GM19193 (cell line): Measurements from ENCODE around the gene CASTOR1.

Experiments used
- POLR2A ChIP-seq: IDR thresholded peaks from 4 replicates; pipeline ENCODE4 v1.6.1; 2011; ENCODE audit not compliant: insufficient read depth, insufficient read length; ENCODE audit errors: extremely low read depth

Gene CASTOR1

DNA sequence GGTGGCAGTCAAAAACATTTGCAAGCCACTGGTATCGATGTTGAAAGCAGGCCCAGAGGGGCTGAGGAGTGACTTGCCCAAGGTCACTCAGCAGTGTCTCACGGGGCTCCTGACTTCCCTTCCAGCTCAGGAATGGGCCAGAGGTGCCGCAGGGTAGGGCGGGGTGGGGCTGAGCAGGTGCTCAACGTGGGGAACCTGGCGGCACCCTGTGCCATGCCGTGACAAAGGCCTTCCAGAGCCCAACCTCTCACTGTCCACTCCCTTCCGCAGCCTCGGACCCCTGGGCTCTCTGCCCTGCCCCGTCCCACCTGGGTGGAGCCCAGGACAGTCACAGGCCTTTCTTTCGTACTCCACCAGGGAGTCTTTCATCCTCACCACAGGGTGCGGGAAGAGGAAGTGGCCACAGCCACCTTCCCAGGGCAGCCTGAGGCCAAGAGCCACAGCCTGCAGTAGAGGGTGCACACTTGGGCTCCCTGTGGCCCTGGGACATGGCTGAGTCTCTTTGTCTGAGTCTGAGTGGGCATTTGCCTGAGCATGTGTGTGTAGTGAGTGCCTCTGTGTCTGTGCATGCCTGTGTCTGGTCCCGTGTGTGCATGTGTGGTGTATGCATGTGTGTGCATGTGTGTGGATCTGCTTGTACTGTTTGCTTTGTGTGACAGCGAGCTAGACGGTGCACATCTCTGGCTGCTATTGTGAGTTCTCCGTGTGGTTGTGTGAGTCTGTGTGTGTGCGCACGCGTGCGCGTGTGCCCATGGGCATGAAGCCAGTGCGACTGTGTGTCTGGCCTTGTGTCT lies 36.7 kb downstream of the CASTOR1 start:
- no peak for TF ChIP-seq POLR2A

DNA sequence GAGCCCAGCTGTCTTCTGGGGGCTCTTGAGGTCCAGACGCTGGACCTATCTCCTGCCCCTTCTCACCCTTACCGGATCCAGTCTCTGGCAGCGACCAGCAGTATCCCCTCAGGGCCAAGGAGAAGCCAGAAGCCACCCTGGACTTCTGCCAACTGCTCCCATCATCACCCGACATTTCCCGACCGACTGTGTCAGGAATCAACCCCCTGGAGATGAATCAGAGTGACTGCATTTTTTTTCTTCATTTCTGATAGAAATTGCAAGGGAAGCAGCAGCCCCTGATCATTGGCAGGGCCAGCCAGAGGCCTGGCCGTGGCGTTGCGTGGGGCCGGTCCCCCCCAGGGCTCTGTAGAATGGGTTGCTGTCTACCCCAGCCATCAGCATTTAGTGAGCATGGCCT lies 37.6 kb downstream of the CASTOR1 start:
- no peak for TF ChIP-seq POLR2A

DNA sequence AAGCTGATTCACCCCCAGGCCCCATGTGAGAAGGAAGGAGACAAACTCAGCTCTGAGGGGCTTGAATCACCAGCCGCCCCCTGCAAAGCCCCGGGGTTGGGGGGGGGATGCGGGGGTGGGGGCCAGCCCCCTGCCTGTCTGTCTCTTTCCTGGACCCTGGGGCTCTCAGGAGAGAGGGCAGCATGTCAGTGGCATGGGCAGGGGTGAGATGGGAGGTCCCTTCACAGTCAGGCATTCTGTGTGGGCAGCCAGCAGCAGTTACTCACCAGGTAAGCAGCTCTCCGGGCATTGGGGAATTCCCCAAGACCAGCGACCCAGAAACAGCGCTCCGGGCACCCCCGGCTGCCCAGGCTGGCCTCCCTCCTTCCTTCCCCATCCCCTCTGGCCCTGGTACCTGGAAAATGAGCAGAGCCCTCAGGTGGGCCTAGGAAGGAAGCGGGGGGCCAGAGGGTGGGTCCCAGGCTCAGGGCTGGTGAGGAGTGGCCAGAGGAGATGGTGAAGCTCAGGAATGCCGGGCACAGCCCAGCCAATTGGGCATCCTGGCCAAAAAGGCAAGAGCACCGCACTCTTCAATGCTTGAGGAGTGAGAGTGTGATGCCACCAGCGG lies 38.5 kb downstream of the CASTOR1 start:
- TF ChIP-seq POLR2A: no peak

DNA sequence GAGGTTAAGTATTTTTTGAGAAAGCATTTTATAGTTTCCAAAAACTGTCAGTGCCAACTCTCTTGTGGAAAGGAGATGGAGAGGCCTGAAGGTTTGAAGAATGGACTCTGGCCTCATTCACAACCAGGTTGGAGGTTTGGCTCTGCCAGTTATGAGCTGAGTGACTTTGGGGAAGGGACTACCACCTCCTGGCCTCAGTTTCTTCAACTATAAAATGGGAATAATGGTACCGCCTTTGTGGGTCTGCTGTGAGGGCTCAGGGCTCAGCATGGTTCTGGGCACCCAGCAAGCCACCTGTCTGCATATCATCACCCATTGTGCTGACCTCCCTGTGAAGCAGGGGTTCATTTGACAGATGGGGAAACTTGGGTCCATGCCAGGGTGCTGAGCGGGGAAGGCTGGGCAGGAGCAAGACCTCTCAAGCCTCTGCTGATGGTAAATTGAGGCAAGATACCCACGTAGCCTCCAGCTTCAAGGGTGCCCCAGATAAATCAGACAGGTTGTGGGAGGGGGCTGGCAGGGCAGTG lies 39.2 kb downstream of the CASTOR1 start:
- TF ChIP-seq POLR2A: no peak

DNA sequence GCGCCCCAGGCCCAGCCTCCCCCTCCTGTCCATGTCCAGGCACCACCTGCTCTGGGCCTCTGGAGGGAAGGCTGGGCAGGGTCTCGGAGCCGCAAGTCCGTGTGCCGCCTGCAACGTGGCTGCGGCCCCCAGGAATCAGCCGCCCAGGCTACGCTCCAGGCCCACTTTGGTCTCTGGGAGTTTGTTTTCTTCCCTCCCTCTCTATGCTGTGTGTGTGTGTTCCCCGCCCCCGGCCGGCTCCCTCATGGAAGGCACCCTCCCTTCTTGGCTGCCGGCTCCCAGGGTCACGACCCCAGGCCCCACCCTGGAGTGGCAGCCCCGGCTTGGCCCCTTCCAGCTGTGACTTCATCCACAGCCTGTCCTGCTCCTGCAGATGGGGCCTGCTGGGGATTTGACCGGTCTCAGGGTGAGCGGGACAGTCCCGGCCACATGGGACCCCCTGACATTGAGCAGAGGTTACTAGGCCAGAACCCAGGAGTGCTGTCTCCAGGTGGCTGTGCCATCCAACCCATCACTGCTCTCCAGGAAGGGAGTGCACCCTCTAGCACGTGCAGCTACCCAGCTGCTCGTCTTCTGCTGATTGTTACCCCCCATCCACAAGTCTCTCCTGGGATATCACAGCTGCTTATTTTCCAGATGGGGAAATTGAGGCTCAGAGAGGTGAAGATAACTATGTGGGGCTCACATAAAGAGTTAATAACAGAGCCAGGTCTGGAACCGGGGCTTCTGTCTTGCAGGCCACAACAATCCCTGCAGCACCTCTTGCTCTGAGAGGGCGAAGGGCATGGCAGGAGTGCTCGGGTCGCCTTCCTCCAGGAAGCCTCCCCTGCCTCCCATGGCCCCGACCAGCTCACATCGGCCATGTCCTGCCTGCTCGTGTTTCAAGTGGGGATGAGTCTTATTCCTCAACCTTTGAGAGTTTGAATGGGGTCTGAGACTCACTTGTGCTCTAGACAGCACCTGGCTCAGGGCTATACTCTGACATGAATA lies 40.0 kb downstream of the CASTOR1 start:
- no peak for TF ChIP-seq POLR2A

DNA sequence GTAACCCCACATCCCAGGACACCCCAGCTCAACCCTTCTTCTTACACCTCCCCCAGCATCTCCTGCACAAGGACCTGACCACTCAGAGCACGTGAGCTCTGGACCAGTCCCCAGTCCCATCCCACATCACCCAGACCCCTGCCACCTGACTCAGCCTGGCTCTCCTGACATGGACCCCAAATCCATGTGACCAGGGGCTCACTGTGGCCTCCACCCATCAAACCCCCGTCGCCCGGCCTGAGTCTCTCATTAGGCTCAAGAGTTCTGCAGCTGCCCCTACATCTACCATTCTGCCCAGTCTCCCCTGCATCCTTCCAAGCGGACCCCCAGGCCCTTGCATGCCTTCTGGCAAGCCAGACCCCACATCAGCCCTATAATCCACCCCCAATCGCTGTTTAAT lies 40.8 kb downstream of the CASTOR1 start:
- TF ChIP-seq POLR2A: no peak

DNA sequence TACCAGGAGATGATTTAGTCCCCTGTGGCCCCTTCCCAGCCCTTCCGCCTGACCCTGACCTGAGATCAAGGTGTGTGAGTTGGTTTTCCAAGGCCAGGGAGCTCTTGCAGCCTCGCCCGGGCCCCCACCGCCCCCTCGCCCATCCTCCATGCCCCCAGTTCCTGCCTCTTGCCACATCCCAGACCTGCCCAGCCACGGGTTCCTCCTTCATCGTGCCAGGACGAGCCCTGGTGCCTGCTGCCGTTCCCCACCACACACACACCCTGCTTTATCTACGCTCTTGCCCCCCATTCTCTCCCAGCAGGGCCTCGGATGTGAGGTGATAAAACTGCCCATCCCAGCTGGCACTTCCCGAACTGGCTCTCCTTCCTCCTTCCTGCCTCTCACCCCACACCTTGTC lies 41.3 kb downstream of the CASTOR1 start:
- TF ChIP-seq POLR2A: no peak

DNA sequence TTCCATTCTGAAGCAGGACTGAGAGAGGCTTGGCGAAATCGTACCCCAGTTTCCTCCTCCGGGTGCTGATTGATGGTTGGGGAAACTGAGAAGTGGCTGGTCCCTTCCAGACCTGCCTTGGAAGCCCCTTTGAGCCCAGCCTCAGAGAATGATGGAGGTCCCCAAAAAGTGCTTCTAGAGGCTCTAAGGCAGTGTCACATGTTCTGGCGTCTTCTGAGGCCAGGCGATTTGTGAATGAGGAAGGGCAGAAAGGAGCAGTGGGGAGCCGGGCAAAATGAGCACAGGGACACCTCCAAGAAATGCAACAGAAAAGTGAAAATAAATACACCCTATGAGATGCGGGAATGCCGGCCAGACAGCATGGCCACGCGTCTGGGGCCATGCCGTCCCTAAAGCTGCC lies 41.7 kb downstream of the CASTOR1 start:
- TF ChIP-seq POLR2A: no peak

DNA sequence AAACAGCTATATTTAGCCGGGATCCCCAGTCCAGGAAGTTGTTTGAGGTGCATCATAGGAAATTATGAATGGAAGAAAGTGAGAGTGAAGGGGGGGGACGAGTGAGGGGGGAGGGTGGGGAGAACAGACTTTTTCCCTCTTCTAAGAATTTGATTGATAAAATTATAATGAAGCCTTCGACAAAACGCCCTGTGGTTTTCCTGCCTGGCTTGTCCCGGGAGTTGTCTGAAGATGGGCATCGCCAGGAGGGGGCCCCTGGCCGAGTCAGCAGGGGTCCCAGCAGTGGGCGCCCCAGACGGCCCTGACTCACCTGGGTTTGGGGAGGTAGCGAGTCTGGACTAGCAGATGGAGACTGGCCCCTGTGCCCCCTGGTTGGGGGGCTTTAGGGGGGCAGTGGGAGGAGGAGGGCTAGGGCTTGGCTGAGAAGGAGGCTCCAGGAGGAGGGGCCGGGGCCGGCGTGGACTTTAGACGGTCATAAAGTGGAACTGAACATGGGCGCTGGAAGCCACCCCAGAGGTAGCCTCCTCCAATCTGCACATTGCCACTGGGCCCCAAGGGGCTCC lies 42.4 kb downstream of the CASTOR1 start:
- TF ChIP-seq POLR2A: no peak

DNA sequence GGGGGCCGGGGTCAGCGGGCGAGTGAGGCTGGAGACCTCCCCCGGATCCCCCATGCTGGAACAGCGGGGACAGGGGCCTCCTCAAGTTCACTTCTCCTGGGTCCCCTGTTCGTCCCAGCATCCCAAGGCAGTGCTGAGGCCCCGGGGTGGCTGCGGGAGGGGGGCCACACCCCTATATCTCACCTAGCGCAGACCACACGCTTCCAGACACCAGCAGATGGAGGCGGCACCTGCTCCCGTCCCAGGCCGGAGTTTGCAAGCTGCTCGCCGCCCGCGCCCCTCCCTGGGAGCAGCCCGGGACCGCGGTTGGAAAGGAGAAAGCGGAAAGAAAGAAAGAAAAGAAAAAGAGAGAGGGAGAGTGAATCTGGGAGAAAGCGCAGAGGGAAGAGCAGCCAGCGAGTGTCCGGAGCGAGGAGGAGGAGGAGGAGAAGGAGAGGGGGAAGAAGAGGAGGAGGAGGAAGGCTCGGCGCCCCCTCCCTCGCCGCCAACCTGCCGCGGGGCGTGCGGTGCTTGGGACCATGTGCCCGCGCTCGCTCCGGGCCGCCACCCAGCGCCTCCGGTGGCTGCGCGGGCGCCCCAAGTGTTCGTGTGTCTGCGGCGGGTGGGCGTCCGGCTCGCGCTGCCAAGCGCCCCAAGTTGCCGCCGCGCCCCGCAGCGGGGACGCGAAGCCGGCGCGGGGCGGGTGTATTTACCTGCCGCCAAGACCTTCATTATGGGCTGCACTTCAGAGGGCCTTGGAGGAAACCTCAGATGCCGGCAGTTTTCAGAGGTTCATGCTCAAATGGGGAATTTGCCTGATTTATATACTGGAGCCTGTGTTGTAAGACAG lies 43.1 kb downstream of the CASTOR1 start, which contains the start of gene LIF:
Gene LIF, minus strand, starts transcription at position 775 of the 829 bp plus-strand sequence. Its CDS starts 64 bp downstream, at position 711.
- TF ChIP-seq POLR2A: no peak

DNA sequence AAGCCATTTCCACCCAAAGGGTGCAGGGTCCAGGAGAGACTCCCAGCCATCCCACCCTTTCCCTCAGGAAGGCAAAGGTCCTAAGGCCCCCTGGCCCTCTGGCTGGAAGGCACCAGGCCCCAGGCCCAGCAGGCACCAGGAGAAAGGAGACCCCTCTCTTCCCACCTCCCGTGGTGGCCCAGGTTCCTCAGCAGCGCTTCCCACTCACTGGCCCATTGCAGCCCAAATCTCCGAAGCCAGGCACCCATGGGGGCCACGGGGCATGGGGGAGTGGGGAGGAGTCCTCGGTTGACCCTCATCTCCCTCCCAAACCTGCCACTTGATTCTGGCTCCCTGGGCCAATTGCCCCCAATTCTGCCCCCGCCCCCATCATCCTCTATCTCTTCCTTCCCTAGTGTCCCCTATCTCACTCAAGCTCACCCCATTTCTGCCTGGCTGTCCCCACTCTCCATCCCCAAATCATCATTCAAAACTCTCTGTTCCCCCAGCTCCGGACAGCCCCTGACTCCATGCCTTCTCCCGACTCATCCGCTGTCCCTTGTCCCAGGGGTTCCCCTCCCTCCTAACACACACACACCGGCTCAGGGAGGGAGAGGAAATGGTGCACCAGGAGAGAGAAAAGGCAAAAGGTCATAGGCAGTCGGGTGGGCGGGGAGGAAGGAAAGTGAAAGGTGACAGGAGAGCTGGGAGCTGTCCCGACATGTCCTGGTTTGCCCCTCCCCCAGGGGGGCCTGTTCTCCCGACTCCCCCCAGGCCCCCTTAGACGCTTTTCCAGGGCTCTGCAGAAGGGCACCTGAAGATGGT lies 43.9 kb downstream of the CASTOR1 start:
- TF ChIP-seq POLR2A: no peak

DNA sequence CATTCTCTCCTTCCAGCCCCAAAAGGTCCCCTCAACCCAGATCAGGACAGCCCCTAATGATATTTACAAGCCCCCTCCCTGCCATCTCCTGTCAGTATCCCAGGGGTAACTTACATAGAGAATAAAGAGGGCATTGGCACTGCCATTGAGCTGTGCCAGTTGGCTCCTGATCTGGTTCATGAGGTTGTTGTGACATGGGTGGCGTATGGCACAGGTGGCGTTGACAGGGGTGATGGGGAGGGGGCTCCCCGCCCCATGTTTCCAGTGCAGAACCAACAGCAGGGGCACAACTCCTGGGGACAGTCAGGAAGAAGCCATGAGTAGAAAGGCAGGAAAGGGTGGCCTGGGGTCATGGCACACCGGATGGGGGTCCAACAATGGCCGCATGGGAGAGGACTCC lies 44.7 kb downstream of the CASTOR1 start:
- TF ChIP-seq POLR2A: no peak

DNA sequence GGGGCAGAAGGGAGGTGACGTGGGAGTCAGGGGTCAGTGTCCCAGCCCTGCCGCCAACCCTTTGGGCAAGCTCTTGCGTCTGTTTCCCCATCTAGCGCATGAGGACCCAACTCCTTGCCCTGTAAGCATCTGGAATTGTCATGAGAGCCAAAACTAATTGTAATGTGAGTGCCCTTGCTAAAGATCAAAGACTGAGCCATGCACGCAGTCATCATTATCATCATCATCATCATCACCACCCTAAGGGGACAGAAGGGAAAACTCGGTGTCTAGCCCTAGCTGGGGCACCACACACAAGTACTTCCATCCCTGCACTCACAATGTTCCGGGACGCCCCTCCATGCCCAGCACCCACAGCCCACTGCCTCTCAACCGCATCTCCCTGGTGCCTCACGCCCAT lies 45.2 kb downstream of the CASTOR1 start:
- TF ChIP-seq POLR2A: no peak
